ENCODE results near the gene PNMA8B.

The PNMA8B gene

DNA sequence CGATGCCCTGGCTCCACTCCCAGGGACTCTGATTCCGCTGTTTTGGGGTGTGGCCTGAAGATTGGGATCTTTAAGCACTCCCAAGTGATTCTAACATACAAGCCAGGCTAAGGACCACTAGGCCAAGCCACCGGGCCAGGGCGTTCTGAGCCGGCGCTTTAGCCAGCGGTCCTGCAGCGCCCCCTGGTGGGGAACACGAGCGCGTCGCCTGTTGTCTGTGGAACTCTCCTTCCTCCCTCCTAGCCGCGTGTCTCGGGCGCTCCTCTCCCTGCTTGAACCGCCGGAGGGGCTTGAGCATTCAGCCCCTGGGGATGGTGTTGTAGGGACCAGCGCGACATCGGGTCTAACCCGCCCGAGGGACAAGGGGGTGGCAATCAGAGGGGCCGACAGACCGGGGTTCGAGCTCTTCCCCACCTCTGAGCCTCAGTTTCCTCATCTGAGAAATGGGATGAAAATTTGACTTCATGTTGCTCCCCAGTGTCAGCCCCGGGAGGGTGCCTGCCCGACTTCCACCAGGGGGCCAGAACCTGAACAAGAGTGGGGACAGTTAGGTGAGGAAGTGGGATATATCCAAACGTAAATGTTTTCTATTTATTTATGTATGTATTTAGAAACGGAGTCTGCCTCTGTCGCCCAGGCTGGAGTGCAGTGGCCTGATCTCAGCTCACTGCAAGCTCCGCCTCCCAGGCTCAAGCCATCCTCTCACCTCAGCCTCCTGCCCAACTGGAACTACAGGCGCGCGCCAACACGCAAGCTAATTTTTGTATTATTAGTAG, 18.0 kb upstream of the PNMA8B start:
- H4K20me1 ChIP-seq (ENCODE audit: insufficient read depth, low read length), result no peaks in the 10 kb centered on the region
- H2AFZ ChIP-seq (ENCODE audit: low read depth, low read length), result peak overlapping the region; percentile 92
- H3K4me1 ChIP-seq (ENCODE audit: low read length), result peaks cover 13% of the 10 kb centered on the region; the same call in 1 of the 2 replicates
- H3K79me2 ChIP-seq (ENCODE audit: low read length), result no peaks in the 10 kb centered on the region
- H3K9me3 ChIP-seq (ENCODE audit: insufficient read depth, low read length), result no peaks in the 10 kb centered on the region
- no peak overlapping the region; the same call in 1 of the 2 replicates for H3K9ac ChIP-seq (ENCODE audit: low read length)
- peaks cover 7% of the 10 kb centered on the region; the same call in 1 of the 2 replicates for H3K27me3 ChIP-seq (ENCODE audit: low read depth, low read length)
- TF ChIP-seq, protein P1, sequence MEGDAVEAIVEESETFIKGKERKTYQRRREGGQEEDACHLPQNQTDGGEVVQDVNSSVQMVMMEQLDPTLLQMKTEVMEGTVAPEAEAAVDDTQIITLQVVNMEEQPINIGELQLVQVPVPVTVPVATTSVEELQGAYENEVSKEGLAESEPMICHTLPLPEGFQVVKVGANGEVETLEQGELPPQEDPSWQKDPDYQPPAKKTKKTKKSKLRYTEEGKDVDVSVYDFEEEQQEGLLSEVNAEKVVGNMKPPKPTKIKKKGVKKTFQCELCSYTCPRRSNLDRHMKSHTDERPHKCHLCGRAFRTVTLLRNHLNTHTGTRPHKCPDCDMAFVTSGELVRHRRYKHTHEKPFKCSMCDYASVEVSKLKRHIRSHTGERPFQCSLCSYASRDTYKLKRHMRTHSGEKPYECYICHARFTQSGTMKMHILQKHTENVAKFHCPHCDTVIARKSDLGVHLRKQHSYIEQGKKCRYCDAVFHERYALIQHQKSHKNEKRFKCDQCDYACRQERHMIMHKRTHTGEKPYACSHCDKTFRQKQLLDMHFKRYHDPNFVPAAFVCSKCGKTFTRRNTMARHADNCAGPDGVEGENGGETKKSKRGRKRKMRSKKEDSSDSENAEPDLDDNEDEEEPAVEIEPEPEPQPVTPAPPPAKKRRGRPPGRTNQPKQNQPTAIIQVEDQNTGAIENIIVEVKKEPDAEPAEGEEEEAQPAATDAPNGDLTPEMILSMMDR (IDR thresholded peaks at IDR 0.05; ENCODE audit: low read depth, low read length), result peak; percentile 97
- no peak for TF ChIP-seq EZH2phosphoT487 (IDR thresholded peaks at IDR 0.05; ENCODE audit: low read depth)
- H3K4me3 ChIP-seq (ENCODE audit: low read length), result peak overlapping the region; percentile 61
- peak overlapping the region; percentile 66 for H3K4me2 ChIP-seq (ENCODE audit: low read length)
- no peaks in the 10 kb centered on the region for H3K36me3 ChIP-seq (replicated peaks; ENCODE audit: low read depth, low read length)
- H3K27ac ChIP-seq (ENCODE audit: low read length), result no peak overlapping the region

DNA sequence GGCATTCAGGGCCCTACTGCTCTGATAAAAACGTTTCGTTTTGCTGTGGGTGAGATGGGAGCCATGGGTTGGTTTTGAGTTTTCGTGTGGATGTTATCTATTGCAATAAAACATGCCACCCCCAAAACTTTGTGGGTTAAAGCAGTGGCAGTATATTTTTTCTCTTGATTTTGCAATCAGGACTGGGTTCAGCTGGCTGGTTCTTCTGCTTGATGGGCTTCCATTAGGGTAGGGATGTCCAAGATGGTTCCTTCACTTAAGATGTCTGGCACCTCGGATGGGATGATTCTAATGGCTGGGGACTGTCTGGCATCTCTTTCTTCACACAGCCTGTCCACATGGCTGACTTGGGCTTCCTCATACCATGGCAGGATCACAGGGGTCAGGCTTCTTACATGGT, 15.6 kb upstream of the PNMA8B start:
- Histone ChIP-seq H3K4me1 (ENCODE audit: low read length) (peaks cover 13% of the 10 kb centered on the region; the same call in 1 of the 2 replicates), H2AFZ (ENCODE audit: low read depth, low read length) (no peak overlapping the region), H3K4me3 (ENCODE audit: low read length) (no peak overlapping the region), H3K9ac (ENCODE audit: low read length) (no peak overlapping the region), H3K36me3 (replicated peaks; ENCODE audit: low read depth, low read length) (no peaks in the 10 kb centered on the region), H4K20me1 (ENCODE audit: insufficient read depth, low read length) (no peaks in the 10 kb centered on the region), H3K4me2 (ENCODE audit: low read length) (no peak overlapping the region), H3K9me3 (ENCODE audit: insufficient read depth, low read length) (no peaks in the 10 kb centered on the region), H3K79me2 (ENCODE audit: low read length) (no peaks in the 10 kb centered on the region), H3K27me3 (ENCODE audit: low read depth, low read length) (peaks cover 7% of the 10 kb centered on the region), H3K27ac (ENCODE audit: low read length) (no peak overlapping the region)
- TF ChIP-seq, protein P1 (IDR thresholded peaks at IDR 0.05; ENCODE audit: low read depth, low read length), result no peak
- TF ChIP-seq EZH2phosphoT487 (IDR thresholded peaks at IDR 0.05; ENCODE audit: low read depth), result no peak

DNA sequence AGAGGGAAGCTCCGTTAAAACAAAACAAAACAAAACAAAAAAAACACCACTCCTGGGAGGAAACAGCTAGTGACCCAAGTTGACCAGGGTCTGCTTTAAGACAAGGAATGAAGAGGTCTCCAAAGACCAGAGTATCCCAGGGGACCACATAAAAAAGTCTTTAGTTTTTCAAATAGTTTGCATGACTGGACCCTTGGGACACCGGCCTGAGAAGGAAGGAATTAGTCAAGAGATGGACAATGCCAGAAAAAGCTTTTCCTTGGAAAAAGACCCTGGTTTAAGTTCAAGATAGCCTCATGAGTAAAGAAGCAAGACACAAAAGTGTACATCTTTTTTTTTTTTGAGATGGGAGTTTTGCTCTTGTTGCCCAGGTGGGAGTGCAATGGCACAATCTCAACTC, 12.5 kb upstream of the PNMA8B start:
- Histone ChIP-seq H3K4me2 (ENCODE audit: low read length) (no peak overlapping the region), H3K4me1 (ENCODE audit: low read length) (peaks cover under 1% of the 10 kb centered on the region; the same call in 1 of the 2 replicates), H2AFZ (ENCODE audit: low read depth, low read length) (no peak overlapping the region), H3K27me3 (ENCODE audit: low read depth, low read length) (peaks cover 9% of the 10 kb centered on the region), H3K79me2 (ENCODE audit: low read length) (no peaks in the 10 kb centered on the region), H3K9me3 (ENCODE audit: insufficient read depth, low read length) (no peaks in the 10 kb centered on the region), H3K4me3 (ENCODE audit: low read length) (no peak overlapping the region), H3K27ac (ENCODE audit: low read length) (no peak overlapping the region), H3K36me3 (replicated peaks; ENCODE audit: low read depth, low read length) (no peaks in the 10 kb centered on the region), H4K20me1 (ENCODE audit: insufficient read depth, low read length) (no peaks in the 10 kb centered on the region), H3K9ac (ENCODE audit: low read length) (no peak overlapping the region)
- no peak for TF ChIP-seq EZH2phosphoT487 (IDR thresholded peaks at IDR 0.05; ENCODE audit: low read depth)
- TF ChIP-seq, protein P1 (IDR thresholded peaks at IDR 0.05; ENCODE audit: low read depth, low read length), result no peak

GRCh38 chr19:46503848-46504453, 8.3 kb upstream of the PNMA8B start:
- TF ChIP-seq, protein P1 (IDR thresholded peaks at IDR 0.05; ENCODE audit: low read depth, low read length), result no peak
- TF ChIP-seq EZH2phosphoT487 (IDR thresholded peaks at IDR 0.05; ENCODE audit: low read depth), result no peak

More at GRCh38 chr19:46503848-46504453, 8.3 kb upstream of the PNMA8B start:
- Histone ChIP-seq H3K27me3 (ENCODE audit: low read depth, low read length) (peaks cover 23% of the 10 kb centered on the region), H3K9me3 (ENCODE audit: insufficient read depth, low read length) (no peaks in the 10 kb centered on the region), H3K9ac (ENCODE audit: low read length) (no peak overlapping the region), H3K4me2 (ENCODE audit: low read length) (no peak overlapping the region), H2AFZ (ENCODE audit: low read depth, low read length) (no peak overlapping the region), H4K20me1 (ENCODE audit: insufficient read depth, low read length) (no peaks in the 10 kb centered on the region), H3K4me3 (ENCODE audit: low read length) (no peak overlapping the region), H3K36me3 (replicated peaks; ENCODE audit: low read depth, low read length) (no peaks in the 10 kb centered on the region), H3K27ac (ENCODE audit: low read length) (no peak overlapping the region), H3K4me1 (ENCODE audit: low read length) (no peaks in the 10 kb centered on the region), H3K79me2 (ENCODE audit: low read length) (no peaks in the 10 kb centered on the region)
